IMR-90 (cell line): ENCODE measurements around the gene ARHGEF40.

ENCODE experiments used
- BHLHE40 ChIP-seq: fragments of 150-350 bp; IDR thresholded peaks from 2 replicates; pipeline ENCODE4 v1.6.1; 2016; ENCODE audit warnings: mild to moderate bottlenecking, low read depth, low read length
- FOS ChIP-seq: fragments of 150-350 bp; IDR thresholded peaks from 2 replicates; pipeline ENCODE4 v1.6.1; 2016; ENCODE audit warnings: low read depth, low read length
- MXI1 ChIP-seq: IDR thresholded peaks from 2 replicates; pipeline ENCODE4 v1.6.1; 2012; ENCODE audit warnings: low read depth, mild to moderate bottlenecking, low read length, moderate library complexity, borderline replicate concordance
- NFE2L2 ChIP-seq: fragments of 150-350 bp; IDR thresholded peaks from 2 replicates; pipeline ENCODE4 v1.6.1; 2016; ENCODE audit warnings: low read depth, mild to moderate bottlenecking, low read length
- POLR2A ChIP-seq: IDR thresholded peaks from 2 replicates; pipeline ENCODE4 v1.6.1; 2012; ENCODE audit warnings: mild to moderate bottlenecking, low read depth, low read length
- RAD21 ChIP-seq: IDR thresholded peaks from 2 replicates; pipeline ENCODE4 v1.6.1; 2012; ENCODE audit warnings: low read length, improper control_type of control experiment
- RCOR1 ChIP-seq: IDR thresholded peaks from 2 replicates; pipeline ENCODE4 v1.6.1; 2012; ENCODE audit warnings: mild to moderate bottlenecking, low read length, improper control_type of control experiment; ENCODE audit not compliant: insufficient replicate concordance
- RFX5 ChIP-seq: IDR thresholded peaks from 2 replicates; pipeline ENCODE4 v1.8.0; 2012; ENCODE audit warnings: low read depth, mild to moderate bottlenecking, low read length, moderate library complexity
- SMC3 ChIP-seq: fragments of 150-350 bp; IDR thresholded peaks from 2 replicates; pipeline ENCODE4 v1.6.1; 2016; ENCODE audit warnings: low read depth, mild to moderate bottlenecking, antibody characterized with exemption, low read length, moderate library complexity
- TF ChIP-seq, protein P1 (sequence below): conservative IDR thresholded peaks from 2 replicates; pipeline ENCODE4 v1.5.1; 2012; ENCODE audit warnings: mild to moderate bottlenecking, low read depth, low read length, improper control_type of control experiment
- TF ChIP-seq, protein P2 (sequence below): fragments of 150-350 bp; IDR thresholded peaks from 2 replicates; pipeline ENCODE4 v1.6.1; 2017; ENCODE audit warnings: mild to moderate bottlenecking, antibody characterized with exemption, low read length, low read depth

DNA sequence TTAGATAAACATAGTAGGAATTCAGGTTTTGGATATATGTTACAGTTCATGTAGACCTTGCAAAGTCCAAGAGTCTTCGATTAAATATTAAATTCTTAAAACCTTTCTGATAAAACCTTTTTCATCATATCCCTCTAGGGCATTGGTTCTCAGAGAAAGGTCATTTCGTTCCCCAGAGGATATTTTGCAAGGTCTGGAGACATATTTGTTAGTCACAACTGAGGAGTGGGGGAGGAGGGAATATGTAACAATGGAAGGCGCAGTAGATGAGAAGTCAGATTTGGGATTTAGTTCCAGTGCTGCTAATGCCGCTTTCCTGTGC is 36.0 kb downstream of the ARHGEF40 start:
- TF ChIP-seq RFX5, result no peak
- TF ChIP-seq POLR2A, result no peak
- TF ChIP-seq, protein P1, sequence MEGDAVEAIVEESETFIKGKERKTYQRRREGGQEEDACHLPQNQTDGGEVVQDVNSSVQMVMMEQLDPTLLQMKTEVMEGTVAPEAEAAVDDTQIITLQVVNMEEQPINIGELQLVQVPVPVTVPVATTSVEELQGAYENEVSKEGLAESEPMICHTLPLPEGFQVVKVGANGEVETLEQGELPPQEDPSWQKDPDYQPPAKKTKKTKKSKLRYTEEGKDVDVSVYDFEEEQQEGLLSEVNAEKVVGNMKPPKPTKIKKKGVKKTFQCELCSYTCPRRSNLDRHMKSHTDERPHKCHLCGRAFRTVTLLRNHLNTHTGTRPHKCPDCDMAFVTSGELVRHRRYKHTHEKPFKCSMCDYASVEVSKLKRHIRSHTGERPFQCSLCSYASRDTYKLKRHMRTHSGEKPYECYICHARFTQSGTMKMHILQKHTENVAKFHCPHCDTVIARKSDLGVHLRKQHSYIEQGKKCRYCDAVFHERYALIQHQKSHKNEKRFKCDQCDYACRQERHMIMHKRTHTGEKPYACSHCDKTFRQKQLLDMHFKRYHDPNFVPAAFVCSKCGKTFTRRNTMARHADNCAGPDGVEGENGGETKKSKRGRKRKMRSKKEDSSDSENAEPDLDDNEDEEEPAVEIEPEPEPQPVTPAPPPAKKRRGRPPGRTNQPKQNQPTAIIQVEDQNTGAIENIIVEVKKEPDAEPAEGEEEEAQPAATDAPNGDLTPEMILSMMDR, result no peak
- TF ChIP-seq, protein P2, sequence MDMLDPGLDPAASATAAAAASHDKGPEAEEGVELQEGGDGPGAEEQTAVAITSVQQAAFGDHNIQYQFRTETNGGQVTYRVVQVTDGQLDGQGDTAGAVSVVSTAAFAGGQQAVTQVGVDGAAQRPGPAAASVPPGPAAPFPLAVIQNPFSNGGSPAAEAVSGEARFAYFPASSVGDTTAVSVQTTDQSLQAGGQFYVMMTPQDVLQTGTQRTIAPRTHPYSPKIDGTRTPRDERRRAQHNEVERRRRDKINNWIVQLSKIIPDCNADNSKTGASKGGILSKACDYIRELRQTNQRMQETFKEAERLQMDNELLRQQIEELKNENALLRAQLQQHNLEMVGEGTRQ, result no peak
- TF ChIP-seq MXI1, result no peak
- TF ChIP-seq NFE2L2, result no peak
- no peak for TF ChIP-seq BHLHE40
- no peak for TF ChIP-seq RAD21
- no peak for TF ChIP-seq FOS
- no peak for TF ChIP-seq RCOR1
- no peak for TF ChIP-seq SMC3
